ENCODE data around the gene OR5B21.
A peak's percentile ranks its signal among the peaks of the same experiment; 100 is the strongest.

OR5B21 gene

GRCh38 chr11:58530236-58530635 is 22.3 kb upstream of the OR5B21 start:
- Histone ChIP-seq H2AFZ (ENCODE audit: insufficient read depth, low read length, poor library complexity) (no peak overlapping the region), H3K36me3 (ENCODE audit: control insufficient read depth in 1 of 2, insufficient read depth in 2 of 2, low read length in 2 of 2) (peaks cover 0 to 7% of the 10 kb centered on the region in 2 experiments), H2BK5ac (ENCODE audit: low read depth, low read length, poor library complexity) (no peak overlapping the region), H2AK5ac (ENCODE audit: low read length) (no peak overlapping the region), H3K4me2 (ENCODE audit: low read length) (no peak overlapping the region), H3K79me1 (ENCODE audit: low read length) (no peaks in the 10 kb centered on the region), H3K23ac (ENCODE audit: low read length) (no peak overlapping the region), H4K8ac (ENCODE audit: low read depth, low read length) (no peak overlapping the region), H3K79me2 (ENCODE audit: control insufficient read depth, insufficient read depth, low read length, poor library complexity) (no peaks in the 10 kb centered on the region), H2BK120ac (ENCODE audit: insufficient read depth, low read length, poor library complexity) (no peak overlapping the region), H3K4me1 (ENCODE audit: control insufficient read depth in 1 of 2, insufficient read depth in 2 of 2, low read length in 2 of 2) (no peaks in the 10 kb centered on the region), H3K4me3 (ENCODE audit: low read depth, low read length) (no peak overlapping the region), H3K9me3 (ENCODE audit: insufficient read depth, low read depth, low read length) (peaks cover 7% of the 10 kb centered on the region), H3K9ac (ENCODE audit: low read length) (no peak overlapping the region), H3K14ac (ENCODE audit: low read length) (no peak overlapping the region), H3K27ac (ENCODE audit: low read depth, low read length) (no peak overlapping the region), H4K91ac (ENCODE audit: low read depth, low read length) (no peak overlapping the region), H2BK12ac (ENCODE audit: low read length) (no peak overlapping the region), H3K4ac (ENCODE audit: low read depth, low read length) (no peak overlapping the region), H3K27me3 (ENCODE audit: insufficient read depth, low read length) (no peaks in the 10 kb centered on the region), H4K12ac (ENCODE audit: low read depth, low read length) (no peak overlapping the region), H3K18ac (ENCODE audit: low read length) (no peak overlapping the region)
- WGBS (ENCODE audit: extremely low coverage, insufficient coverage, insufficient read length), result no CpG with 5 or more reads among the region's 3 CpGs
- DNase-seq, result no peak

- Histone ChIP-seq H3K9ac (ENCODE audit: low read length) (no peak overlapping the region), H3K4me1 (ENCODE audit: control insufficient read depth in 1 of 2, insufficient read depth in 2 of 2, low read length in 2 of 2) (no peaks in the 10 kb centered on the region), H4K91ac (ENCODE audit: low read depth, low read length) (no peak overlapping the region), H3K27me3 (ENCODE audit: insufficient read depth, low read length) (no peaks in the 10 kb centered on the region), H3K36me3 (ENCODE audit: control insufficient read depth in 1 of 2, insufficient read depth in 2 of 2, low read length in 2 of 2) (peaks cover 0 to 3% of the 10 kb centered on the region in 2 experiments), H3K4ac (ENCODE audit: low read depth, low read length) (no peak overlapping the region), H3K23ac (ENCODE audit: low read length) (no peak overlapping the region), H3K4me2 (ENCODE audit: low read length) (no peak overlapping the region), H2AFZ (ENCODE audit: insufficient read depth, low read length, poor library complexity) (no peak overlapping the region), H3K14ac (ENCODE audit: low read length) (no peak overlapping the region), H4K8ac (ENCODE audit: low read depth, low read length) (no peak overlapping the region), H2BK120ac (ENCODE audit: insufficient read depth, low read length, poor library complexity) (no peak overlapping the region), H3K4me3 (ENCODE audit: low read depth, low read length) (no peak overlapping the region), H2BK5ac (ENCODE audit: low read depth, low read length, poor library complexity) (no peak overlapping the region), H2AK5ac (ENCODE audit: low read length) (no peak overlapping the region), H3K27ac (ENCODE audit: low read depth, low read length) (no peak overlapping the region), H3K79me1 (ENCODE audit: low read length) (no peaks in the 10 kb centered on the region), H3K9me3 (ENCODE audit: insufficient read depth, low read depth, low read length) (peaks cover 7% of the 10 kb centered on the region), H4K12ac (ENCODE audit: low read depth, low read length) (no peak overlapping the region), H2BK12ac (ENCODE audit: low read length) (no peak overlapping the region), H3K18ac (ENCODE audit: low read length) (no peak overlapping the region), H3K79me2 (ENCODE audit: control insufficient read depth, insufficient read depth, low read length, poor library complexity) (no peaks in the 10 kb centered on the region)
- DNase-seq, result peak in 1 of 2 donors; percentile 18
- no CpG with 5 or more reads among the region's 6 CpGs for WGBS (ENCODE audit: extremely low coverage, insufficient coverage, insufficient read length)
These were observed 19.5 kb upstream of the OR5B21 start for GRCh38 chr11:58527429-58527828.

- Histone ChIP-seq H2AK5ac (ENCODE audit: low read length) (no peak overlapping the region), H3K18ac (ENCODE audit: low read length) (no peak overlapping the region), H2AFZ (ENCODE audit: insufficient read depth, low read length, poor library complexity) (no peak overlapping the region), H3K79me1 (ENCODE audit: low read length) (no peaks in the 10 kb centered on the region), H4K12ac (ENCODE audit: low read depth, low read length) (no peak overlapping the region), H2BK120ac (ENCODE audit: insufficient read depth, low read length, poor library complexity) (no peak overlapping the region), H3K4me1 (ENCODE audit: control insufficient read depth in 1 of 2, insufficient read depth in 2 of 2, low read length in 2 of 2) (no peaks in the 10 kb centered on the region), H3K9me3 (ENCODE audit: insufficient read depth, low read depth, low read length) (peaks cover 2% of the 10 kb centered on the region), H3K36me3 (ENCODE audit: control insufficient read depth in 1 of 2, insufficient read depth in 2 of 2, low read length in 2 of 2) (peaks cover 0 to under 1% of the 10 kb centered on the region in 2 experiments), H2BK12ac (ENCODE audit: low read length) (no peak overlapping the region), H2BK5ac (ENCODE audit: low read depth, low read length, poor library complexity) (no peak overlapping the region), H3K14ac (ENCODE audit: low read length) (no peak overlapping the region), H3K23ac (ENCODE audit: low read length) (no peak overlapping the region), H3K9ac (ENCODE audit: low read length) (no peak overlapping the region), H3K27me3 (ENCODE audit: insufficient read depth, low read length) (no peaks in the 10 kb centered on the region), H3K79me2 (ENCODE audit: control insufficient read depth, insufficient read depth, low read length, poor library complexity) (no peaks in the 10 kb centered on the region), H3K4me2 (ENCODE audit: low read length) (no peak overlapping the region), H3K4me3 (ENCODE audit: low read depth, low read length) (no peak overlapping the region), H4K8ac (ENCODE audit: low read depth, low read length) (no peak overlapping the region), H3K4ac (ENCODE audit: low read depth, low read length) (no peak overlapping the region), H4K91ac (ENCODE audit: low read depth, low read length) (no peak overlapping the region), H3K27ac (ENCODE audit: low read depth, low read length) (no peak overlapping the region)
- WGBS (ENCODE audit: extremely low coverage, insufficient coverage, insufficient read length), result no CpG with 5 or more reads among the region's 3 CpGs
- DNase-seq, result no peak
These were observed 18.8 kb upstream of the OR5B21 start for GRCh38 chr11:58526721-58527120.

GRCh38 chr11:58525037-58525614 is 17.2 kb upstream of the OR5B21 start:
- no peak overlapping the region for H2BK12ac ChIP-seq (ENCODE audit: low read length)
- H3K79me1 ChIP-seq (ENCODE audit: low read length), result no peaks in the 10 kb centered on the region
- H2BK5ac ChIP-seq (ENCODE audit: low read depth, low read length, poor library complexity), result no peak overlapping the region
- H2AFZ ChIP-seq (ENCODE audit: insufficient read depth, low read length, poor library complexity), result no peak overlapping the region
- H3K79me2 ChIP-seq (ENCODE audit: control insufficient read depth, insufficient read depth, low read length, poor library complexity), result no peaks in the 10 kb centered on the region
- no peak overlapping the region for H3K4ac ChIP-seq (ENCODE audit: low read depth, low read length)
- H4K91ac ChIP-seq (ENCODE audit: low read depth, low read length), result no peak overlapping the region
- H2AK5ac ChIP-seq (ENCODE audit: low read length), result no peak overlapping the region
- no peak overlapping the region for H3K4me2 ChIP-seq (ENCODE audit: low read length)
- no peaks in the 10 kb centered on the region for H3K27me3 ChIP-seq (ENCODE audit: insufficient read depth, low read length)
- no peaks in the 10 kb centered on the region for H3K9me3 ChIP-seq (ENCODE audit: insufficient read depth, low read depth, low read length)
- H3K23ac ChIP-seq (ENCODE audit: low read length), result no peak overlapping the region
- H3K14ac ChIP-seq (ENCODE audit: low read length), result no peak overlapping the region
- no peak overlapping the region for H4K12ac ChIP-seq (ENCODE audit: low read depth, low read length)
- H3K18ac ChIP-seq (ENCODE audit: low read length), result no peak overlapping the region
- no peak overlapping the region for H4K8ac ChIP-seq (ENCODE audit: low read depth, low read length)
- WGBS (ENCODE audit: extremely low coverage, insufficient coverage, insufficient read length), result no CpG with 5 or more reads among the region's 6 CpGs
- peak in 1 of 2 donors; percentile 17 for DNase-seq
- H2BK120ac ChIP-seq (ENCODE audit: insufficient read depth, low read length, poor library complexity), result no peak overlapping the region
- no peak overlapping the region for H3K9ac ChIP-seq (ENCODE audit: low read length)
- H3K4me3 ChIP-seq (ENCODE audit: low read depth, low read length), result no peak overlapping the region
- H3K27ac ChIP-seq (ENCODE audit: low read depth, low read length), result no peak overlapping the region
- H3K36me3 ChIP-seq (ENCODE audit: control insufficient read depth in 1 of 2, insufficient read depth in 2 of 2, low read length in 2 of 2), result no peaks in the 10 kb centered on the region
- H3K4me1 ChIP-seq (ENCODE audit: control insufficient read depth in 1 of 2, insufficient read depth in 2 of 2, low read length in 2 of 2), result no peaks in the 10 kb centered on the region

Measured in trophoblast cell (in vitro differentiated cells and primary cell).